Neuron (in vitro differentiated cells): Measurements from ENCODE around the gene SUCO.

Experiments
- H2AFZ ChIP-seq: one replicate; pipeline ENCODE4 v1.6.1; 2013; ENCODE audit warnings: low read depth, mild to moderate bottlenecking, inconsistent platforms, low read length, moderate library complexity
- H3K27me3 ChIP-seq: one replicate; pipeline ENCODE4 v1.6.1; 2013; ENCODE audit warnings: low read length; ENCODE audit not compliant: insufficient read depth
- H3K36me3 ChIP-seq: one replicate; pipeline ENCODE4 v1.6.1; 2013; ENCODE audit warnings: low read length; ENCODE audit not compliant: insufficient read depth
- H3K4me1 ChIP-seq: one replicate; pipeline ENCODE4 v1.6.1; 2013; ENCODE audit warnings: low read length; ENCODE audit not compliant: insufficient read depth
- H3K4me3 ChIP-seq: 2 replicates; pipeline ENCODE4 v1.5.1; 2013; ENCODE audit warnings: mild to moderate bottlenecking, low read length, moderate library complexity
- H3K9me3 ChIP-seq: one replicate; pipeline ENCODE4 v1.6.1; 2013; ENCODE audit warnings: low read length

The SUCO gene

GRCh38 chr1:172630056-172630818 is 97.3 kb downstream of the SUCO start:
- no peak overlapping the region for H2AFZ ChIP-seq
- H3K4me3 ChIP-seq: no peak overlapping the region
- peaks cover 5% of the 10 kb centered on the region for H3K4me1 ChIP-seq
- H3K27me3 ChIP-seq: no peaks in the 10 kb centered on the region
- H3K36me3 ChIP-seq: no peaks in the 10 kb centered on the region
- no peaks in the 10 kb centered on the region for H3K9me3 ChIP-seq

- no peak overlapping the region for H3K4me3 ChIP-seq
- H3K4me1 ChIP-seq: peaks cover 5% of the 10 kb centered on the region
- no peaks in the 10 kb centered on the region for H3K36me3 ChIP-seq
- no peaks in the 10 kb centered on the region for H3K27me3 ChIP-seq
- H3K9me3 ChIP-seq: no peaks in the 10 kb centered on the region
- no peak overlapping the region for H2AFZ ChIP-seq
These were observed 97.9 kb downstream of the SUCO start for GRCh38 chr1:172630868-172631267.

GRCh38 chr1:172637522-172637921 is 104.6 kb downstream of the SUCO start:
- Histone ChIP-seq H2AFZ (no peak overlapping the region), H3K4me1 (no peaks in the 10 kb centered on the region), H3K36me3 (no peaks in the 10 kb centered on the region), H3K9me3 (no peaks in the 10 kb centered on the region), H3K27me3 (no peaks in the 10 kb centered on the region), H3K4me3 (no peak overlapping the region)

- Histone ChIP-seq H3K4me3 (no peak overlapping the region), H3K4me1 (no peaks in the 10 kb centered on the region), H3K27me3 (no peaks in the 10 kb centered on the region), H3K9me3 (no peaks in the 10 kb centered on the region), H2AFZ (no peak overlapping the region), H3K36me3 (no peaks in the 10 kb centered on the region)
These were observed 105.3 kb downstream of the SUCO start for GRCh38 chr1:172638249-172638648.

- Histone ChIP-seq H3K4me1 (no peaks in the 10 kb centered on the region), H3K36me3 (no peaks in the 10 kb centered on the region), H3K27me3 (no peaks in the 10 kb centered on the region)
These were observed 106.2 kb downstream of the SUCO start for GRCh38 chr1:172638885-172639831.

GRCh38 chr1:172640111-172640510 is 107.2 kb downstream of the SUCO start:
- H3K9me3 ChIP-seq: no peaks in the 10 kb centered on the region
- no peaks in the 10 kb centered on the region for H3K36me3 ChIP-seq
- H2AFZ ChIP-seq: no peak overlapping the region
- no peaks in the 10 kb centered on the region for H3K4me1 ChIP-seq
- H3K4me3 ChIP-seq: no peak overlapping the region
- no peaks in the 10 kb centered on the region for H3K27me3 ChIP-seq

More at GRCh38 chr1:172638885-172639831, 106.2 kb downstream of the SUCO start:
- no peak overlapping the region for H3K4me3 ChIP-seq
- H3K9me3 ChIP-seq: no peaks in the 10 kb centered on the region
- H2AFZ ChIP-seq: no peak overlapping the region

GRCh38 chr1:172641492-172641891 is 108.5 kb downstream of the SUCO start:
- H3K4me1 ChIP-seq: no peaks in the 10 kb centered on the region
- no peaks in the 10 kb centered on the region for H3K9me3 ChIP-seq
- H3K36me3 ChIP-seq: no peaks in the 10 kb centered on the region
- no peaks in the 10 kb centered on the region for H3K27me3 ChIP-seq
- no peak overlapping the region for H2AFZ ChIP-seq
- H3K4me3 ChIP-seq: no peak overlapping the region

GRCh38 chr1:172642970-172643369 is 110.0 kb downstream of the SUCO start:
- no peaks in the 10 kb centered on the region for H3K27me3 ChIP-seq
- H3K36me3 ChIP-seq: no peaks in the 10 kb centered on the region
- H3K4me1 ChIP-seq: no peaks in the 10 kb centered on the region
- H3K9me3 ChIP-seq: no peaks in the 10 kb centered on the region
- no peak overlapping the region for H3K4me3 ChIP-seq
- H2AFZ ChIP-seq: no peak overlapping the region

GRCh38 chr1:172646653-172647052 is 113.7 kb downstream of the SUCO start:
- no peak overlapping the region for H2AFZ ChIP-seq
- no peaks in the 10 kb centered on the region for H3K36me3 ChIP-seq
- H3K4me3 ChIP-seq: no peak overlapping the region
- H3K27me3 ChIP-seq: no peaks in the 10 kb centered on the region
- H3K4me1 ChIP-seq: no peaks in the 10 kb centered on the region
- H3K9me3 ChIP-seq: no peaks in the 10 kb centered on the region

GRCh38 chr1:172647110-172647564 is 114.2 kb downstream of the SUCO start:
- no peaks in the 10 kb centered on the region for H3K9me3 ChIP-seq
- H3K4me1 ChIP-seq: no peaks in the 10 kb centered on the region
- H3K27me3 ChIP-seq: no peaks in the 10 kb centered on the region
- no peak overlapping the region for H3K4me3 ChIP-seq
- no peaks in the 10 kb centered on the region for H3K36me3 ChIP-seq
- H2AFZ ChIP-seq: no peak overlapping the region

- no peaks in the 10 kb centered on the region for H3K36me3 ChIP-seq
- no peaks in the 10 kb centered on the region for H3K4me1 ChIP-seq
- H3K27me3 ChIP-seq: no peaks in the 10 kb centered on the region
- no peak overlapping the region for H2AFZ ChIP-seq
- no peaks in the 10 kb centered on the region for H3K9me3 ChIP-seq
- H3K4me3 ChIP-seq: no peak overlapping the region
These were observed 115.0 kb downstream of the SUCO start for GRCh38 chr1:172647987-172648386.

GRCh38 chr1:172650474-172651193 is 117.7 kb downstream of the SUCO start:
- H3K27me3 ChIP-seq: no peaks in the 10 kb centered on the region
- no peaks in the 10 kb centered on the region for H3K9me3 ChIP-seq
- H3K4me1 ChIP-seq: no peaks in the 10 kb centered on the region
- H3K4me3 ChIP-seq: no peak overlapping the region
- no peaks in the 10 kb centered on the region for H3K36me3 ChIP-seq
- H2AFZ ChIP-seq: no peak overlapping the region
